H4 (cell line): Measurements from ENCODE around the gene TTC6. TPM values are rescaled to one million over a fixed set of nuclear protein-coding genes. Genes with fewer than 3 reads are reported as not detected.

Experiments used
- DNase-seq: peaks from one replicate; pipeline ENCODE4 v3.0.0-alpha.2; 2015; ENCODE audit warnings: low spot score
- total RNA-seq: library from RNA; depleted of rRNA; stranded (reverse); fragments of >200 nt; shearing (Covaris generic); gene quantifications from 2 replicates; pipeline ENCODE4 v1.2.3, GENCODE V29; 2014; rRNA removed

The TTC6 gene
- total RNA-seq, 1 experiment from 2014 or later, result 0.02 TPM

DNA sequence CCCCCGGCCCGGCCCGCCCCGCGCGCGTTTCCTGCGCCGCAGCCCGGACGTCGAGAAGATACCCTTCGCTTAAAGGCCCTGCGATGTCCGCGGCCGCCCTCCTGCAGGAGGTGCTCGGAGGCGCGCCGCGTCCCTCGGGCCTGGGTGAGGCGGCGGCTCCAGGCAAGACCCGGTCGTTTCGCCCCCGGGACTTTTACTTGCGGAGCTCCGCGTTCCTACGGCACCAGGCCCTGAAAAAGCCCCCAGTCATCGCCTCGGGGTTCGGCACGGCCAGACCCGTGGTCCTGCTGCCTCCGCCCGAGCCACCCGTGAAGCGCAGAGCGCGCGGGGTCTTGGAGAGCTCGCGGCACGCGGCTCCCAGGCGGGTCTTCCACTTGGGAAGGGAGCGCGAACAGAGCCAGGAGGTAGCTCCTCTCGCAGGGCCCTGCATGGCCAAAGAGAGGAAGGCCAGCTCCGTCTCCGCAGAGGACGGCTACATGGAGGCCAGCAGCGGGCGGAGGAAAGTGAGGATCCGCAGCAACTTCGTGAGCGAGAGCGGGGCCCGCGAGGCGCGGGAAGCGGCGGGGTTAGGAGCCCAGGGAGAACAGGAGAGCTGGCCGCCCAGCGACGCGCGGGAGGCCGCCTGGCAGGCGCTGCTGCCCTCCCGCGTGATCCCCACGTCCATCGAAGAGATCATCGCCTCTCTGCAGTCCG, 26.9 kb downstream of the TTC6 start:
- no peak for DNase-seq

DNA sequence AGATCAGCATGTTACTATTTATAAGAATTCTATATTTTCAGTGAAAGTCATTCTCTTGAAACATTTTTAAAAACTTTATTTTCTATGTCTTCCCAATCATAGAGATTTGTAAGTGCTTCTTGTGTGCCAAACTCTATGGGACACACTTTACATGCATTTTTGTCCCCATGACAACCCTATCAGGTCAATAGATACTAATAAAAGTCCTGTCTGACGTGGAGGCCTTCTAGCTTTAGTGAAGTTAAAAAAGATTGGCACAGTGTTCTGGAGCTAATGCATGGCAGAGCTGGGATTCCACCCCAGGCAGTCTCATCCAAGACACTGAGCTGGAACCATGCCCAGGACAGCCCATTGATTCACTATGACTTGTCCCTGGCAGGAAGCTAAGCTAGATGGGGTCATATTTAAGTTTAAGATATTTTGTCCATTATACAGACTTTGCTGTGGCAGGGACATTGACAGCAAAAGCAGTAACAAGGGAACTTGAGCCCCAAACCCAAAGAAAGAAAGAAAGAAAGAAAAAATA, 28.1 kb downstream of the TTC6 start:
- DNase-seq, result no peak

DNA sequence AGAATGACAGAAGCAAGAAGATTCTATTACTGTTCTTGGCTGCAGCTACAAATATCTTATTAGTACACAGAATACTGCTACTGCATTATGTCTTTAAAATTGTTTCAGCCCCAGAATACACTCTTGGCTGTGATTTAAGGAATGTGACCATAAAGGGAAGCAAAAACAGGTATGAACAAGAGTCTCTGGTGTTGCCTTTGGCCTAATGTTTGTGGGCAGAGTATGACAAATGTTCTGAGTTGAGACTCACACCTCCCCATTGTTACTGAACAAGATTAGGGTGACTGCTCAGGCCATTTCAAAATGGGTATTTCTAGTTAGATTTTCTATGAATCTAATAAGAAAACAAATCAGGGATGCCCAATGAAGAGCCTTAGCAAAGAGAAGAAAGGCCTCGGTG, 28.5 kb downstream of the TTC6 start:
- no peak for DNase-seq

DNA sequence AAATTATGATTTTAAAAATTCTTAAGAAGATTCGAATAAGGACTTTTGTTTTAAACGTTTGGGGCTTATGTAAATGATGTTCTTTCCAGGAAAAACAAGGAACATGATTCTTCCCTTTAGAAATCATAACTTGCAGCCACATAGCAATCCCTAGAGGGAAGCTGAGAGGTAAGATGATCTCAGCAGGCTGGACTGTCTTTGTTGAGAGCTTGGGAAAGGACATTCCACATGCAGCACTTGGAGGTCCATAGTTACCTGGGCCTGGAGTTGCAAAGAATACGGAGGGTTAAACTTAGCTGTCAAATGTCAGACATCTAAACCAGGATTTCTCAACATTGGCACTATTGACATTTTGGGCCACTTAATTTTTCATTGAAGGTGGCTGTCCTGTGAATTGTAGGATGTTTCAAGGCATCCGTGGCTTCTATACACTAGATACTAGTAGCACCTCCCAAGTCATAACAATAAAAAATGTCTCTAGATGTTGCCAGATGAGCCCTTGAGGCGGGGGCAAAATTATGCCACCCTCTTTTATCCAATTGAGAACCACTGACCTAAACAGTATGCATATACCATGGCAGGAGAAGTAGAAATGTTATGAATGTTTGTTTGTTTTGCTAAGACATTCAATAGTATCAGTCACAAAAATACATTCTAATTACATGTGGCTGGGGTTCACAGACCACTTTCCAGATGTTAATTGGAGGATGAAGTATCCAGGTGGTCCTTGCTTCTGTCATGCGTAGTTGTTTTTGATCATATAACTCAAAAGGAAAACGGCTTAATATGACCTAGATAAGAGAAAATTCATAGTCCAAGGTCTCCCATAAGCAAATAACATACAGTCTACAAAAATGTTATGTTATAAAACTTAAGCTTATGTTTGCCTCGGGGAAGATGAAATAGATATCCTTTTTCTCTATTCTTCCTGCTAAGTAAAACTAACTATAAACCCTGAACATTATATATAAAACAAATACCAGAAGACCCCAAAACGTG, 30.5 kb downstream of the TTC6 start:
- DNase-seq, result no peak

DNA sequence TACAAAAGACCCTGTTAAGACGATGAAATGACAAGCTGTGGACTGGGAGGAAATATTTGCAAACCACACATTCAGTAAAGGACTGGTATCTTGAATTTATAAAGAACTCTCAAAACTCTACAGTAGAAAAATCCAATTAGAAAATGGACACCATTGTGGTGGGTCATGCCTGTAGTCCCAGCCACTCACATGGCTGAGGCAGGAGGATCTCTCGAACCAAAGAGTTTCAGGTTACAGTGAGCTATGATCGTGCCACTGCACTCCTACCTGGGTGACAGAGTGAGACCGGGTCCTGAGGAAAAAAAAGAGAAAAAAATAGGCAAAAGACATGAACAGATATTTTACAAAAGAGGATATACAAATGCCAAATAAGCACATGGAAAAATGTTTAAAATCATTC, 41.9 kb downstream of the TTC6 start:
- DNase-seq, result no peak

DNA sequence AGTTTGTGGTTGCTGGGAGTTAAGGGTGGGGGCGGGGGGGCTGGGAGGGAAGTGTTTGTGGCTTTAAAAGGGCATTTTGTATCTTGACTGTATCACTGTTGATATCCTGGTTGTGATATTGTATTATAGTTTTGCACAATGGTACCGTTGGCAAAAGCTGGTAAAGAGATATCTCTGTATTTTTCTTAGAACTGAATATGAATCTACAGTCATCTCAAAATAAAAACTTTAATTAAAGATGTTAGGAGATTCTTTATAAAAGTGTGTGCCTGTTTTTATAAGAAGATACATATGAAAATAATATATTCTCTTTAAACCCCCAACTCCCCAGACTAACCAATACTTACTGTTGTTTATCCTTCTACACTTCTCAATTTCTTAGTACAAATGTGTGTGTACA, 43.2 kb downstream of the TTC6 start:
- DNase-seq, result no peak

DNA sequence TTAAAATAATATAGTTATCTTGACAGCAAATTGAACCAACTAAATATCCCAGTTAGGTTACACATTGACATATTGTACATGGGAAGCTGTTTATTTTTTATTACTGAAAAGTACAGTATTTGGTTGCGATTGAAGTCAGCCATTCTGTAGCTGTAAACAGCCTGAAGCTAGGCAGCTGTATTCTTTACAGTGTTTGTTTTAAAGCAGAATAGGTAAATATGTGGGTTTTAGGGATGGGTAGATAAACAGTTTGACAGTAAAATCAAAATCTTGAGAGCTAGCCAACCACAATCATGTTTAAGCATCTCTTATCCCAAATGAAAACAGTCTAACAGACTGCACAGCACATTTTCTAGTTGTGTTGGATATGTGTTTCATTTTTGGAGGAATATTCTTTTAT, 45.7 kb downstream of the TTC6 start:
- DNase-seq, result peak; percentile 20

DNA sequence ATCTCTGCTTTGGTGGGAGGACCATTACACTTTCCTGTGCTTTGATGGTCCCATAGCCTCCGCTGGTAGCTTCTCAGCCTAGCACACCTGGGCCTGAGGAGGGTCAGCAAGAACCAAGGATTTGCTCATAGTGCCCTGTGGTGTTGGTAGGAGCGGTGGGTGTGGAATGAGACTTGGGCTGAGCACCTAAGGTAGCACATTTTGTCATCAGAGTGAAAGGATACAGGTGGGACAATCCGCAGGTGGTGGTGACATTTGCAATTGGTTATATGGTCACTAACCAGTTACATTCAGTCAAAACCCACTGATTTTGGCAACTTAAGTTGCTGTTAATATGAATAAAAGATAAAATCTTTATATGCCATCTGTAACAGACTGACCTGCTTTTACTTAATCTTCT, 46.7 kb downstream of the TTC6 start:
- DNase-seq, result no peak

DNA sequence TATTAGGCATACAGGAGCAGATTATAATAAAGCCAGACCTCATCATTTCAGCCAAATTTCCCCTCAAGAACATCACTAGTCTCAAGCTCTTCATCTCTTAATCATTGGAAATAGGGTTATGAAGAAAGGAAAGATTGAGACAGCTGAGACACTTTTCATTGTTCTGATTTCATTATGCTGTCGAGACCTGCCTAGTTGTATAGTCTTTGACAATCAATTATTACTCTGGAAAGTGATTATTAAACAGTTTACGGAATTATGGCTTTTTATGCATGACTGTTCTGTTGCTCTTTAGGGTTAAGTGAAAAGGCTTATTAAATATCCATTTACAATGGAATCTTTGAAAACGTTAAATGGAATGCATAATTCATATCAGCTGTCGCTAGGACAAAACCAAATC, 48.3 kb downstream of the TTC6 start:
- DNase-seq, result no peak

Other genes starting within 250 kb of the TTC6 start
- 3.1 and 5.3 TPM in 2 replicates for gene FOXA1, start 380 bp upstream of the TTC6 start, total RNA-seq